GM12801 (cell line): ENCODE data around the gene PPP1R14C.

ENCODE experiments used
- CTCF ChIP-seq: IDR thresholded peaks from one replicate; pipeline ENCODE4 v1.5.1; 2011; ENCODE audit warnings: control low read depth; ENCODE audit not compliant: insufficient read length; ENCODE audit errors: extremely low read depth

PPP1R14C gene

GRCh38 chr6:150159757-150160156 lies 16.9 kb downstream of the PPP1R14C start:
- TF ChIP-seq CTCF, result no peak

DNA sequence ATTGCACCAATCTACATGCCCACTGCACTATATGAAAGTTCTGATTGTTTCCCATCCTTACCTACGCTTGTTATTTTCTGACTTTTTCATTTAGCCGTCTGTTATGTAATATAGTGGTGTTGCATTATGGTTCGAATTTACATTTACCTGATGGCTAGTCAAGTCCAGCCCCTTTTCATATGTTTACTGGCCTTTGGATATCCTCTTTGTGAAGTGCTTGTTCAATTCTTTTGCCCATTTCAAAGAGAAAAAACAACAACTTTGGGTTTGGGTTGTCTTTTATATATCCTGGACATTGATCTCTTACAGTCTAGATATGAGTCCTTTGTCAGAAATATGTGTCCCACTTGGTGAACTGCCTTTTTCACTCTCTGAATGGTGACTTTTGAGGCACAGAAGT lies 21.1 kb downstream of the PPP1R14C start:
- TF ChIP-seq CTCF, result no peak

DNA sequence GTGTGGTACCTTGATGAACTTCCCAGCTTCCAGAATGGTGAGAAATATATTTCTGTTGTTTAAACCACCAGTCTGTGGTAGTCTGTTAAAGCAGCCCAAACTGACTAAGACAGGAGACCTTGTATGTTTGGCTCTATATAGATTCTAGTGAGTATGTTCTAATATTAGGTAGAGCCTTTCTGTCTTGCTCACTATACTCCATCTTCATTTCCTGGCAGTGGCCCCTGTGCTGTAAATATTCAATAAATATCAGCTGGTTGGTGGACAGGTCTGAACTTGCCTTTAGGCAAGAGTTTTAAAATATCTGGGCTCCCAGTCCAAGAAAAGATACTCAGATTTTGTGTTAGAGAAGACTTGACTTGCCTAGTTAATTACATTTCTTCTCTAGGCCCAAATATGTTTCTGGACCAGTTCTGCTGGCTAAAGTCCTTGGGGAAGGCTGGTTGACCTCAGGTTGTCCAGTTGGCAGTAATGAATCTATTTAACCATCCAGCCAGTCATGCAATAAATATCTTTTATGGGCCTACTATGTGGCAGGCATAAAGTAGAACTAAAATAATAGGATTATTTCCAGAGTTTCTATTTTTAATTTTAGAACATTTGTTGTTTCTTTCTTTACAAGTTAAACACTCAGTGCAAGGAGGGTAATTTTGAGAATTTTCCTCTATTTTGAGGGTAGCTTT lies 22.3 kb downstream of the PPP1R14C start:
- no peak for TF ChIP-seq CTCF

DNA sequence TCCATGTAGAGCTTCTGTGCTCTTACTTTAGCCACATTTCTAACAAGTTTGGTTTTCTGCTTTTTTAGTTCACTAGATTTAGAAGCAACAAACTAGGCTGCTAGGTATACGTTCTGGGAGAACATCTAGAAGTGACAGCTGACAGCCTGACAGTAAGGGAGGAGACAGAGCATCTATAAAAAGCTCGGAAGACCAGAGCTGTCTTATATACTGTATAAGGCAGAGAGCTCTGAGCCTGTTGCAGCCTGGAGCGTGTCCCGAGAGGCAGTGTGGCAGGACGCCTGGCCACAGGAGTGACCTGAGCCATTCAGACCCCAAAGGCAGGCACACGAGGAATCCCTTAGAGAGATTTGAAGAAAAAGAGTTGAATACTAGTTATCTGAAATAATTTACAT lies 24.6 kb downstream of the PPP1R14C start:
- TF ChIP-seq CTCF, result no peak

GRCh38 chr6:150169181-150169580 lies 26.3 kb downstream of the PPP1R14C start:
- no peak for TF ChIP-seq CTCF

- no peak for TF ChIP-seq CTCF
Observed at GRCh38 chr6:150169609-150170008, 26.8 kb downstream of the PPP1R14C start.

DNA sequence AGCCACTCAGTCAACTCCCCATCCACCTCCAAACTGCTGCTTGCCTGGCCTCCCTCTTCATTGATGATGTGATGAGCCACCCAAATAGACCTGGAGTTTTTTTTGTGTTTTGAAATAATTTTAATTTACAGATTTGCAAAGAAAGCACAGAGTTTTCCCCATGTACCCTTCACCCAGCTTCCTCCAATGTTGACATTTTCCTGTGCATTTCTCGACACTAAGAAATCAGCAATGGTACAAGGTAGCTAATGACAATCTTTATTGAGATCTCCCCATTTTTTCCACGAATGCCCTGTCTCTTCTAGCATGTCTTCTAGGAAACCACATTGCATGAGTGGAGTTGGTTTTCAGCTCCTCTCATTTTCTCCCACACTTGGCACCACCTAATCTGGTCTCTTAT lies 30.1 kb downstream of the PPP1R14C start:
- no peak for TF ChIP-seq CTCF
